Epithelial cell of proximal tubule (primary cell): Measurements from ENCODE around the gene RNF38. TPM values are rescaled to one million over a fixed set of nuclear protein-coding genes. Genes with fewer than 3 reads are reported as not detected.
"Not testable (repeated sequence)": the region's sequence is repeated elsewhere in the genome, so short reads cannot be mapped to it uniquely, and the experiment has no call there.

ENCODE experiments used
- DNase-seq: peaks from one replicate; pipeline ENCODE4 v3.0.0-alpha.2; 2011; ENCODE audit warnings: low read depth
- H3K4me3 ChIP-seq: 2 replicates; pipeline ENCODE4 v1.5.1; 2011; ENCODE audit warnings: low read depth, mild to moderate bottlenecking, low read length
- CTCF ChIP-seq: conservative IDR thresholded peaks from 2 replicates; pipeline ENCODE4 v1.5.1; 2012; ENCODE audit warnings: low read depth, mild to moderate bottlenecking, low read length
- total RNA-seq: library from RNA; depleted of rRNA; stranded (reverse); fragments of >200 nt; gene quantifications from 2 replicates; pipeline ENCODE4 v1.2.3, GENCODE V29; 2015

The RNF38 gene
- total RNA-seq, 1 donor from 2014 or later, result 15.8 TPM

GRCh38 chr9:36298566-36298965 is 101.5 kb downstream of the RNF38 start:
- DNase-seq, result no peak
- H3K4me3 ChIP-seq, result no peak overlapping the region
- no peak for TF ChIP-seq CTCF

- H3K4me3 ChIP-seq, result no peak overlapping the region
- no peak for DNase-seq
- TF ChIP-seq CTCF, result no peak
These were observed 102.3 kb downstream of the RNF38 start for GRCh38 chr9:36297798-36298197.

- DNase-seq, H3K4me3 ChIP-seq: not testable (repeated sequence)
These were observed 105.1 kb downstream of the RNF38 start for GRCh38 chr9:36294996-36295395.

- TF ChIP-seq CTCF, result no peak
- no peak overlapping the region for H3K4me3 ChIP-seq
- DNase-seq, result no peak
These were observed 106.2 kb downstream of the RNF38 start for GRCh38 chr9:36293918-36294317.

GRCh38 chr9:36293171-36293570 is 106.9 kb downstream of the RNF38 start:
- TF ChIP-seq CTCF, result no peak
- H3K4me3 ChIP-seq, result no peak overlapping the region
- no peak for DNase-seq

- H3K4me3 ChIP-seq, result no peak overlapping the region
- TF ChIP-seq CTCF, result no peak
- DNase-seq, result no peak
These were observed 107.4 kb downstream of the RNF38 start for GRCh38 chr9:36292641-36293040.

GRCh38 chr9:36290996-36291395 is 109.1 kb downstream of the RNF38 start:
- no peak for TF ChIP-seq CTCF
- no peak overlapping the region for H3K4me3 ChIP-seq
- DNase-seq, result no peak
